GM13977 (cell line): ENCODE measurements around the gene KCNIP1.
A peak's percentile ranks its signal among the peaks of the same experiment; 100 is the strongest.

Experiments
- DNase-seq: peaks from one replicate; pipeline ENCODE4 v3.0.0; 2012; ENCODE audit warnings: low spot score
- in situ Hi-C: fragments of 300-500 bp; cut with MboI; formaldehyde crosslinking; loops from one replicate; pipeline ENCODE4 v1.12.0; 2022; ENCODE audit warnings: low sequenced_read_pairs, low pct_unique_long_range_greater_than_20kb, mixed read lengths, inconsistent platforms; ENCODE audit not compliant: unreplicated experiment
- TF ChIP-seq, protein P1 (sequence below): IDR thresholded peaks from 2 replicates; pipeline ENCODE4 v1.5.1; 2012; ENCODE audit warnings: mild to moderate bottlenecking, control low read depth; ENCODE audit not compliant: insufficient read depth; ENCODE audit errors: extremely low read depth, missing control alignments

The KCNIP1 gene

DNA sequence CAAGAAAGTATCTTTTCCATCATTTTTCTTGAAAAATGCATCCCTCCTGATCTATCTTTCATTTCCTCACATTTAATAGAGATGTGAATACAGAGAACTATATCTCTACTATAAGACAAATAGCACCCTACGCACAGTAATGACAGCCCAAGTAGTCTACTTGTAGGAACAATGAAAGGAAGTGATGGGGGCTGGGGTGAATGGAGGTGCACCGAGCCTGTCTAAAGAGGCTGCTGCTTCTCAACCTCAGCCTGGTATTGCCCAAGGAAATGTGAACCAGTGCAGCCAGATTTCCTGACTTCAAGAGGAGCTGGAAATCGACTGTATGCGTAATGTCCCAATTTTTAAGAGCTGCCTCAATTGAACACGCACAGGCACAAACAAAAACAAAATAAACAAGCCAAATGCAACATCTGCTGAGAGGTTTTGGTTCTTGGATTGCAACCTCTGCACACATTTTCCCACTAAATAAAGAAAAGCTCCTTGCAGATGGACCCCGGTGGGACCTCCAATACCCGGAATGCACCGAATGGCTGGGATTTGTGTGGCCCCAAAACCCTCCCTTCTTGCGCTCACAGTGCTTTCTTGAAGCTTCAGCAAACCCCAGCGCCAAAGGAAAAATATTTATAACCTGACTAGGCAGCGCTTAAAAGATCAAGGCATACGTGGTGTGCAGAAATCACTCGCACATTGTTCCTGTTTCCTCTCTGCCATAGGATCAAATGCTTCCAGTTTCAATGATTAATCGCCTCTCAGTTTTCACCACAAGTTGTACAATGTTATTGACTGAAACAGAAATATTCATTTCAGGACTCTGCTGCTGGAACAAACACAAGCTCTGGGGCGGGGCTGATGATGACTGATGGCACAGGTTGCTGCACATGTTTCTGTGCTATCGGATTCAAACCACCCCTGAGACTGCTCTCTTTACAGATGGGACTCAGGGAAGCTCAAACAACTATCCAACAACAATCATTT lies 68.3 kb downstream of the KCNIP1 start:
- in situ Hi-C loops, result no loop called here
- TF ChIP-seq, protein P1, sequence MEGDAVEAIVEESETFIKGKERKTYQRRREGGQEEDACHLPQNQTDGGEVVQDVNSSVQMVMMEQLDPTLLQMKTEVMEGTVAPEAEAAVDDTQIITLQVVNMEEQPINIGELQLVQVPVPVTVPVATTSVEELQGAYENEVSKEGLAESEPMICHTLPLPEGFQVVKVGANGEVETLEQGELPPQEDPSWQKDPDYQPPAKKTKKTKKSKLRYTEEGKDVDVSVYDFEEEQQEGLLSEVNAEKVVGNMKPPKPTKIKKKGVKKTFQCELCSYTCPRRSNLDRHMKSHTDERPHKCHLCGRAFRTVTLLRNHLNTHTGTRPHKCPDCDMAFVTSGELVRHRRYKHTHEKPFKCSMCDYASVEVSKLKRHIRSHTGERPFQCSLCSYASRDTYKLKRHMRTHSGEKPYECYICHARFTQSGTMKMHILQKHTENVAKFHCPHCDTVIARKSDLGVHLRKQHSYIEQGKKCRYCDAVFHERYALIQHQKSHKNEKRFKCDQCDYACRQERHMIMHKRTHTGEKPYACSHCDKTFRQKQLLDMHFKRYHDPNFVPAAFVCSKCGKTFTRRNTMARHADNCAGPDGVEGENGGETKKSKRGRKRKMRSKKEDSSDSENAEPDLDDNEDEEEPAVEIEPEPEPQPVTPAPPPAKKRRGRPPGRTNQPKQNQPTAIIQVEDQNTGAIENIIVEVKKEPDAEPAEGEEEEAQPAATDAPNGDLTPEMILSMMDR, result no peak
- peak; percentile 41 for DNase-seq

DNA sequence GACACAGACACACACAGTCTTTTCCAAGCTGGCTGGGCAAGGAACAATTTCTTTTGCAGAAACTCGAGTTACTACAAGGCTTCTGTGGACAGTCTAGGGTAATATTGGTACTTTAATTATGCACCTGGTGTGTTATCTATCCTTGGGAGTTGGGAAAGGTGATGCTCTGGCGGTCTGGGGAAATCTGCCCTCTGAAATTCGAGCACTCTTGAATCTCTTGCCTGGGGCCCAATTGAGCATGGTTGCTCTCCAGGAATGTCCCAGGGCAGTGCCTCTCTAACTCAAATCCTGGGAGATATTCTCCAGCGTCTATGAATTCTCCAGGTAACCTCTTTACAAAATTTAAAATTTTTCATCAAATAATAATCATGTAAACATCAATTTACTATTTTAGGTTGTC lies 69.3 kb downstream of the KCNIP1 start:
- TF ChIP-seq, protein P1, result no peak
- in situ Hi-C loops, result no loop called here

DNA sequence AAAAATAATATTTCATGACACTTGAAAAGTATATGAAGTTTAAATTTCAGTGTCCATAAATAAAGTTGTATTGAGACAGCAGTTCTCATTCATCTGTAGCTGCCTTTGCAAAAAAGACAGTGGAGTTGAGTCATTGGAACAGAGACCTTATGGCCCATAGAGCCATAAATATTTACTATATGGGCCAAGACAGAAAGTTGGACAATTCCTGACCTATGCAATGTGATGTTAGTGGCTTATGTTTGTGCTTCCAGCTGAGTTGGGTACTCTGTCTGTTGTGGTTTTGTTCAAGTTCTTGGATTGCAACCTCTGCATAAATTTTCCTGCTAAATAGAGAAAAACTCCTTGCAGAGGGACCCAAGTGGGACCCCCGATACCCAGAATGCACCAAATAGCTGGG lies 69.8 kb downstream of the KCNIP1 start:
- in situ Hi-C loops, result no loop called here
- TF ChIP-seq, protein P1, result no peak
- DNase-seq, result no peak

More for the DNA sequence above, 69.3 kb downstream of the KCNIP1 start:
- no peak for DNase-seq

DNA sequence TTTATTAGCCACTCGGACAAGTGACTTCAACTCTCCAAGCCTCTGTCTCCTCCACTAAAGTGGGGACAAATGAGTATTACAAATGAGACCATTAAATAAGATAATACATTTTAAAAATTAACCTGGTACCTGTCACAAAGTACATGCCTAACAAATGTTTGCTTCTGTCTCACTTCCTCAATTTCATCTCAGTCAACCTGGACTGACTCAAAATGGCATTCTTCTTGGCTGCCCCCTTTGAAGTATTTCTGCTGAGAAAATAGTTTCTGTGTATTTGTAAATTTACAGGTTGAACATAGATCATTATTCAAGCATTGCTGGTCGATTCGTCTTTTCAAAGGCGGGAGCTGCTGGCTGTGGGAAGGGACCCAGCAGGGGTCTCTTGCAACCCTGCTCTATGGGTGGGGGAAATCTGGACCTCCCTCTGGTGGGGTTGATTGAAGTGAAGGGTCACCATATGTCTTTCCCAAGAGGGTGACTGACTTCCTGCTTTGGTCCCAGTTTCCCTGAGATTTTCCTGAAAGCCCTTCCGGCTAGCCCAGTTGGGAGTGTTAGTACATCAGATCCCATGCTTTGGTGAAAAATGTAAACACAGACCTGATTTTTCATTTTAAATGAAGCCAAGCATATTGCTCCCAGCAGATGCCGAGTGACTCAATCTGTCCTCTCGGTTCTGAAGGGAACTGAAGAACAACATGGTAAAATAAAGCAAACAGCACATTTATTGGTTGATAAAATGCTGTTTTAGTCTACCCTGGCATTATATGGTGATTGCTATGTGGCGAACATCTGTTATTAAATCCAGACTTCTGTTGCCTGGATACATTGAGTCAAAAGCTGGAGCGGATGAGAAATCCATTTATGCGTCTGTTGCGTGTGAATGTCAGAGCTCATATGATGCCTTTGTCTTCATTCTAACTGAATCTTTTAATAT lies 73.0 kb downstream of the KCNIP1 start:
- TF ChIP-seq, protein P1, result no peak
- in situ Hi-C loops, result no loop called here
- DNase-seq, result no peak

DNA sequence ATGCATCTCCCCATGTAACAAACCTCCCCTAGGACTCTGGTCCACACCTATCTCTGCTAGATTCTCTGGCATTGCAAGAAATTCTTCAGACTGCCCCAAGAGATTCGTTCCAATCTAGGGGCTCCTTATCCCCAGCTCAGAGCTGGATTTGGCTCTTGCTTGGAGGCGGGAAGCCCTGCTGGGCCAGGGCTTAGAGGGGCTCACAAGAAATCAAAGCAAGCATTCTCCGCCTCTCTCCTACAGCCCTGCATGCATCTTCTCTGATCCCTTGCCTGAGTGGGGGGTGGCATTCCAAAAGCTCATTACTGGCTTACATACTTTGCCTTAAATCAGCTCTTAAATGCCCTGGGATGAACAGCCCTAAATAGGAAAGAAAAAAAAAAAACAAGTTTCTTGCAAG lies 75.8 kb downstream of the KCNIP1 start:
- in situ Hi-C loops, result no loop called here
- no peak for DNase-seq
- TF ChIP-seq, protein P1, result no peak

DNA sequence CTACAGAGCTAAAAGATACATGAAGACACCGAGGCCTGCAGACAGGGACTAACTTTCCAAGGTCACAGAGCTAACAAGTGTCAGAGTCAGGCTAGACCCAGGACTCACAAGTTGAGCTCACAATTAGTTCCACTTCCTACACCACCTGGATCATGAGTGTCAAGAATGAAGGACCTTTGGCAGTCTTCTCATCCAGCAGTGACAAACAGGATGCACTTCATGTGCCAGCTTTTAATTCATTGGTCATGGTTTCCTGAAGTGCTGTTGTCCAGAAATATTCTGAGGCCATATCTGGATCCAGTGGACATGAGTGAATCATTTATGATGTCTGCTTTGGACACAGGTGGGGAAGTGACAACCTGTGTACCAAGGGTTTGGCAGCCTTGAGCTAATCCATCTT lies 77.4 kb downstream of the KCNIP1 start:
- in situ Hi-C loops, result no loop called here
- TF ChIP-seq, protein P1, result no peak
- DNase-seq, result no peak
